ENCODE data around the gene TBC1D22B.

Gene TBC1D22B

DNA sequence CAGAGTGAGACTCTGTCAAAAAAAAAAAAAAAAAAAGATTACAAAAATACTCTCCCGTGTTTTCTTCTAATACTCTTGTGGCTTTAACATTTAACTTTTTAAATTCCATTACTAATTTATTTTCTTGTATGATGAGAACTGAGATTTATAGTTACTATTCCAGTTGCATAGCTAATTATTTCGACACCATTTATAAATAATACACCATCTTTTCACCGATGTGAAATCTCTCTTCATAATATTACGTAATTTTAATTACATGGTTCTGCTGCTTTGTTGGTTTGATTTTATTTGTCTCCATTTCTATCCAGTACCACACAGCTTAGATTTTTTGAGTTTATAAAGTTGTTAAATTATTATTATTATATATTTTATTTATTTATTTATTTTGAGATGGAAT, 42.4 kb downstream of the TBC1D22B start:
- TF ChIP-seq, protein P1, sequence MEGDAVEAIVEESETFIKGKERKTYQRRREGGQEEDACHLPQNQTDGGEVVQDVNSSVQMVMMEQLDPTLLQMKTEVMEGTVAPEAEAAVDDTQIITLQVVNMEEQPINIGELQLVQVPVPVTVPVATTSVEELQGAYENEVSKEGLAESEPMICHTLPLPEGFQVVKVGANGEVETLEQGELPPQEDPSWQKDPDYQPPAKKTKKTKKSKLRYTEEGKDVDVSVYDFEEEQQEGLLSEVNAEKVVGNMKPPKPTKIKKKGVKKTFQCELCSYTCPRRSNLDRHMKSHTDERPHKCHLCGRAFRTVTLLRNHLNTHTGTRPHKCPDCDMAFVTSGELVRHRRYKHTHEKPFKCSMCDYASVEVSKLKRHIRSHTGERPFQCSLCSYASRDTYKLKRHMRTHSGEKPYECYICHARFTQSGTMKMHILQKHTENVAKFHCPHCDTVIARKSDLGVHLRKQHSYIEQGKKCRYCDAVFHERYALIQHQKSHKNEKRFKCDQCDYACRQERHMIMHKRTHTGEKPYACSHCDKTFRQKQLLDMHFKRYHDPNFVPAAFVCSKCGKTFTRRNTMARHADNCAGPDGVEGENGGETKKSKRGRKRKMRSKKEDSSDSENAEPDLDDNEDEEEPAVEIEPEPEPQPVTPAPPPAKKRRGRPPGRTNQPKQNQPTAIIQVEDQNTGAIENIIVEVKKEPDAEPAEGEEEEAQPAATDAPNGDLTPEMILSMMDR (IDR thresholded peaks at IDR 0.05; ENCODE audit: insufficient read depth, low read depth, low read length, missing control alignments) = no peak
- H3K4me3 ChIP-seq (ENCODE audit: low read depth, low read length) = no peak overlapping the region
- no peak for DNase-seq (ENCODE audit: low read depth)

DNA sequence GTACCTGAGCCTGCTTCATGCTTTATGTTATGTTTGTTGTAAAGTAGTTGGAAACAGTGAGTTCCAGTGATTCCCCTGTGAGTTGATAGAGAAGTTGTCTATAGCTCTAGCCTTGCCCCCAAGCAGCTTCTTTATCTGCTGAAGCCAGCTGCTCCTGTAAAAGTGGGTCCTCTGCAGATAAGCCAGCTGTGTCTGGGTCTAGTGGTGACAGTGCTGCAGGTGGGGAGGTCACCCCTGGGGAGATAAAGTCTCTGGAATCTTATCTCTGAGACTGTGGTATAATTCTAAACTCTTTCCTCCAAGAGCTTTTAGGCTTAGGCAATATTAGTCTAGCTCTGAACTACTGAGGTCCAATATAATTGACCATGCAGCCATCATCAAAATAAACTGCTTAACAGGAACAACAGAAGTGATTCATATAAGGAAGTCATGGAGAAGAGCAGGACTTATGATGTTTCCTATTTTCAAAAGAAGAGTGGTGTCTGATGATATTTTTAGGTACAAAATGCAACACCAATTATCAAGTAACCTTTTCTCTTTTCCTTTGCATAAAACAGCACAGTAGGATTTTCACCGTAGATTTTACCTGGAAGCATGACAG, 44.6 kb downstream of the TBC1D22B start:
- H3K4me3 ChIP-seq (ENCODE audit: low read depth, low read length) = no peak overlapping the region
- TF ChIP-seq, protein P1 (IDR thresholded peaks at IDR 0.05; ENCODE audit: insufficient read depth, low read depth, low read length, missing control alignments) = no peak
- no peak for DNase-seq (ENCODE audit: low read depth)

DNA sequence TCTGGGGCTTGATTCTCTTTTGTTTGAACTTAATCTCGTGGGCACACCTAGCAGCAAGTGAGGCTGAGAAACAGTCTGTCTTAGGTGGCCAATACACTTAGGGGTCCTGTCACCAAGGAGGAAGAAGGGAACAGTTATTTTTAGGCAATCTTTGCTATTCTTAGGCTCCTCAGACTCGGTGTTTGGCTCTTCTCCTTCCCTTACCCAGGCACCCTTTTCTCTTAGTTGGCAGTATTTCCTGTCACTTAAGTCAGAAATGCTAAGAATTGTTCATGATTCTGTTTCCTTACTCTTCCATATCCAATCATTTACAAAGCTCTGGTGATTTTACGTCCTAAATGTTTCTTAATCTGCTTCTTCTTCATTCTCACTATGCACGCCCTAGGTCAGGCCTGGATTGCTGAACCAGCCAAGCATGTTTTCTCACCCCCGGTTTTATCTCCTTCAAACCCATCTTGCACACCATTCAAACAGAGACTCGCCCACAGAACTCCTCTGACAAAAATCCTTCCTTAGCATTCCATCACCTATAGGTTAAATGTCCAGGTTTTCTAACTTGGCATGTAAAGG, 45.6 kb downstream of the TBC1D22B start:
- TF ChIP-seq, protein P1 (IDR thresholded peaks at IDR 0.05; ENCODE audit: insufficient read depth, low read depth, low read length, missing control alignments) = no peak
- DNase-seq (ENCODE audit: low read depth) = no peak
- H3K4me3 ChIP-seq (ENCODE audit: low read depth, low read length) = no peak overlapping the region

DNA sequence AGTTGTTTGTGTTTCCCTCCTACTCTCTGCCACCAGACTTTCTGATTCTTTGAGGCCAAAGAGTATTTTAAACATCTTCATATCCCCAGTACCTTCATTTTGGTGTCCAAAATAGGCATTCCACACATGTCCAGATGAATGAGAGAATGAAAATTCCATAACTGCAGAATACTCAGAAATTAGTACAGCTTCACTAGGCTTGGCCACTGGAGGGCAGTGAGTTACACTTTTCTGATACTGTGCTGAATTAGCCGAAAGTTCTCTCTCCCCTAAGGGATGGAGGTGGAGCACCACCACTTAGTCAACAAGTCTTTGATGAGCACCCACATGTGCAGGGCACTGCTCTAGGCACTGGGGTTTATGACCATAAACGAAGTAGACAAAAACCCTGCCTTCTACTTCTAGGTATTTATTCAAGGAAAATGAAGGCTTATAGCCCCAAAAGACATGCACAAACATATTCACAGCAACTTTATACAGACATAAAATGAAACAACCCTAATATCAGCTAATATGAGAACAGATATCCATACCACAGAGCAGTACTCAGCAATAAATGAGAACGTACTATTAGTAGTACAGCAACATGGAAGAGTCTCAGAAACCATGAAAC, 46.4 kb downstream of the TBC1D22B start:
- TF ChIP-seq, protein P1 (IDR thresholded peaks at IDR 0.05; ENCODE audit: insufficient read depth, low read depth, low read length, missing control alignments) = peak; percentile 53
- DNase-seq (ENCODE audit: low read depth) = peak; percentile 45
- no peak overlapping the region for H3K4me3 ChIP-seq (ENCODE audit: low read depth, low read length)

DNA sequence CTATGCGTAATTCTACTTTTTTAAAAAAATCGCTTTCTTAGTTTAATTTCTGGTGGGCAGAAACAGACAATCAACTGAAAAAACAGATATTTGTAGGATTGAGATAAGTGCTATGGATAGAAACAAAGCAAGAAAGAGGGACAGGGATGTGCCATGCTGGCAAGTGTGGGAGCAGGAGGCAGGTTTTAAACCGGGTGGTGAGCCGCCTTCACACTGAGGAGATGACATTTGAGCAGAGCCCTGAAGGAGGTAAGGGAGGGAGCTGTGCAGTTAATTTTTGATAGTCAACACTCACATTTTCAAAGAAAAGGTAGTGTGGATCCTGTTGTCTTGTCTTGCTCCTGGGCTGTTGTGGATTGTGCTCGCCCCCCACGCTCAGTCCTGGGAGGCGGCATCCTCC, 47.2 kb downstream of the TBC1D22B start:
- no peak for DNase-seq (ENCODE audit: low read depth)
- no peak overlapping the region for H3K4me3 ChIP-seq (ENCODE audit: low read depth, low read length)
- TF ChIP-seq, protein P1 (IDR thresholded peaks at IDR 0.05; ENCODE audit: insufficient read depth, low read depth, low read length, missing control alignments) = no peak

DNA sequence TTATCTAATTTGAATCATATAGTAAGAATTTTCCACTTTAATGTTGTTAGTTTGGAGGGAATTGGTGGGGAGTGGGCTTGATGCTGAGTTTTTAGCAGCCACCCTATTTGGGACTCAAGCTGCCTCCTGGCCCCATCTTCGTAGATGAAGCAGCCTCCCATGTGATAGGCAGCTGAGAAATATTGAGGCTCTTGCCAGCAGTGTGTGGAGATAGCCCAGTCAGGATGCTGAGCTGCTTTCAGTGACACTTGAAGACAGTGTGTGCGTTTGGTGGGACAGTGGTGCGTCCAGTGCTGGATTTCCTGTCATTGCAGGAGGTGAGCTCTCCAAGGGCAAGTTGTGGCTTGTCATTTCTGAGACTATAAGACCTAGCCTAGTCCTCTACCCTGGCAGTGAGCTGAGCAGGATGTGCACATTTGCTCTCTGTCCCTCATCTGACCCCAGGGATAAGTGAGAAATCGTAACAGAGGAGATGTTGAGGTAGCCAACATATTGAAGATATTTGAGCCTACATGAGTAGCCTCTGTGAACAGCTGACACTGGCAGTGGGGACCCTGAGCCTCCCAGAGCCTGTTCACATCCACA, 48.4 kb downstream of the TBC1D22B start:
- no peak for DNase-seq (ENCODE audit: low read depth)
- H3K4me3 ChIP-seq (ENCODE audit: low read depth, low read length) = no peak overlapping the region
- TF ChIP-seq, protein P1 (IDR thresholded peaks at IDR 0.05; ENCODE audit: insufficient read depth, low read depth, low read length, missing control alignments) = no peak

Measured in GM12865 (cell line).